Endothelial cell of umbilical vein (primary cell): ENCODE results near the gene F2. TPM values are rescaled to one million over a fixed set of nuclear protein-coding genes. Genes with fewer than 3 reads are reported as not detected.

ENCODE experiments used
- BruUV-seq: library from RNA; stranded (reverse); fragments of 400-500 nt; replicated peaks from 2 replicates; lab custom pipeline; 2021; lab: Mats Ljungman, UMichigan
- CTCF ChIA-PET: fragments of 300-600, 350-600 bp; sonication (Branson Sonifier 250); formaldehyde crosslinking; loops from one replicate; lab custom pipeline; 2021; ENCODE audit warnings: antibody characterized with exemption, inconsistent platforms; lab: Charles Lee
- POLR2A ChIA-PET: fragments of 300-600, 350-600 bp; sonication (Branson Sonifier 250); formaldehyde crosslinking; loops from one replicate; lab custom pipeline; 2021; ENCODE audit warnings: antibody characterized with exemption, inconsistent platforms; lab: Charles Lee
- DNase-seq: peaks from one replicate; pipeline ENCODE4 v3.0.0-alpha.2; 2011; ENCODE audit warnings: low read depth, low spot score
- FAIRE-seq: peaks from 2 replicates; lab custom pipeline; 2011; peaks lifted over from hg19 to GRCh38; lab: Jason Lieb, UNC
- H2AFZ ChIP-seq: 2 replicates; pipeline ENCODE4 v1.6.0; 2012; ENCODE audit warnings: low read depth, low read length, control low read depth, inconsistent platforms
- H3K27ac ChIP-seq: 2 replicates; pipeline ENCODE4 v1.5.1; 2011; ENCODE audit warnings: low read depth, mild to moderate bottlenecking, control low read depth, low read length, moderate library complexity; ENCODE audit not compliant: insufficient read depth
- H3K27me3 ChIP-seq, 2 experiments: 2 replicates each; pipeline versions ENCODE4 v1.6.0 to v1.6.1; 2011; ENCODE audit warnings: low read length in 2 of 2, mixed read lengths in 1 of 2; ENCODE audit not compliant: control insufficient read depth in 2 of 2, insufficient read depth in 2 of 2
- H3K36me3 ChIP-seq, 2 experiments: 2 replicates in 1 of 2; 3 replicates in 1 of 2; pipeline ENCODE4 v1.5.1; 2011; ENCODE audit warnings: low read length in 2 of 2, mild to moderate bottlenecking in 1 of 2, moderate library complexity in 1 of 2; ENCODE audit not compliant: control insufficient read depth in 2 of 2, insufficient read depth in 2 of 2; ENCODE audit errors: extremely low read depth in 1 of 2
- H3K4me1 ChIP-seq: 3 replicates; pipeline ENCODE4 v1.5.1; 2011; ENCODE audit warnings: mild to moderate bottlenecking, low read length; ENCODE audit not compliant: control insufficient read depth, insufficient read depth; ENCODE audit errors: extremely low read depth
- H3K4me2 ChIP-seq: 2 replicates; pipeline ENCODE4 v1.6.1; 2011; ENCODE audit warnings: low read length, control low read depth, mixed read lengths; ENCODE audit not compliant: insufficient read depth
- H3K4me3 ChIP-seq, 3 experiments: fragments of 200-600 bp in 1 of 3; sonication (generic), shearing (Covaris generic) in 1 of 3; replicated peaks in 1 of 3; 2 replicates each; pipeline ENCODE4 v1.5.1; 2011 to 2016; ENCODE audit warnings: control low read depth in 3 of 3, low read length in 3 of 3, mild to moderate bottlenecking in 2 of 3, inconsistent platforms in 1 of 3, low read depth in 1 of 3, moderate library complexity in 1 of 3; ENCODE audit not compliant: insufficient read depth in 1 of 3
- H3K79me2 ChIP-seq: 2 replicates; pipeline ENCODE4 v1.6.0; 2012; ENCODE audit warnings: low read length, inconsistent platforms; ENCODE audit not compliant: control insufficient read depth, insufficient read depth
- H3K9ac ChIP-seq: replicated peaks from 2 replicates; pipeline ENCODE3; 2011; ENCODE audit warnings: low read length, control low read depth; ENCODE audit not compliant: insufficient read depth; ENCODE audit errors: extremely low read depth
- H3K9me1 ChIP-seq: replicated peaks from 3 replicates; pipeline ENCODE4 v1.6.0; 2011; ENCODE audit warnings: mild to moderate bottlenecking, low read length; ENCODE audit not compliant: control insufficient read depth, insufficient read depth; ENCODE audit errors: extremely low read depth
- H3K9me3 ChIP-seq: replicated peaks from 2 replicates; pipeline ENCODE4 v1.5.1; 2012; ENCODE audit warnings: low read length, inconsistent platforms; ENCODE audit not compliant: control insufficient read depth, insufficient read depth
- H4K20me1 ChIP-seq: replicated peaks from 2 replicates; pipeline ENCODE3; 2011; ENCODE audit warnings: mild to moderate bottlenecking, low read length; ENCODE audit not compliant: control insufficient read depth, insufficient read depth; ENCODE audit errors: extremely low read depth
- EZH2 ChIP-seq: IDR thresholded peaks from 2 replicates; pipeline ENCODE4 v1.6.1; 2012; ENCODE audit warnings: borderline replicate concordance, low read depth, mild to moderate bottlenecking, moderate library complexity, low read length, inconsistent platforms; ENCODE audit not compliant: severe bottlenecking
- FOS ChIP-seq: IDR thresholded peaks from 2 replicates; pipeline ENCODE4 v1.6.1; 2011; ENCODE audit warnings: mild to moderate bottlenecking, low read length, moderate library complexity, borderline replicate concordance; ENCODE audit not compliant: insufficient read depth
- GATA2 ChIP-seq: IDR thresholded peaks from 2 replicates; pipeline ENCODE4 v1.7.0; 2011; ENCODE audit warnings: low read depth, mild to moderate bottlenecking, moderate library complexity, mixed read lengths, low read length; ENCODE audit not compliant: insufficient read length, insufficient read depth
- JUN ChIP-seq: IDR thresholded peaks from 2 replicates; pipeline ENCODE4 v1.6.1; 2011; ENCODE audit warnings: borderline replicate concordance, low read depth; ENCODE audit not compliant: insufficient read length, insufficient read depth
- MAX ChIP-seq: IDR thresholded peaks from 2 replicates; pipeline ENCODE4 v1.6.1; 2011; ENCODE audit not compliant: insufficient read depth, insufficient read length
- MYC ChIP-seq: IDR thresholded peaks from one replicate; pipeline ENCODE4 v1.6.1; 2011; ENCODE audit warnings: mild to moderate bottlenecking, low read depth, low read length
- POLR2A ChIP-seq: IDR thresholded peaks from 2 replicates; pipeline ENCODE4 v1.6.1; 2012; ENCODE audit warnings: low read depth, mild to moderate bottlenecking, control low read depth, low read length
- POLR2AphosphoS5 ChIP-seq: IDR thresholded peaks from 2 replicates; pipeline ENCODE4 v1.6.1; 2012; ENCODE audit warnings: low read depth, mild to moderate bottlenecking, control low read depth, low read length, moderate library complexity; ENCODE audit not compliant: insufficient read depth
- dilution Hi-C: fragments of 300-500 bp; cut with MboI; formaldehyde crosslinking; loops from one replicate; pipeline ENCODE4 v1.15.0; 2019; ENCODE audit warnings: low sequenced_read_pairs; ENCODE audit not compliant: extremely low pct_ligation_motif_present
- intact Hi-C: fragments of 100-400 bp; cut with micrococcal nuclease; formaldehyde crosslinking; loops from one replicate; pipeline ENCODE4 v1.10.0; 2022
- polyA plus RNA-seq, 4 experiments: library from polyadenylated mRNA; depleted of rRNA in 3 of 4; stranded (reverse) in 3 of 4; unstranded in 1 of 4; fragments of >200 nt; gene quantifications; 2 replicates each; pipeline versions ENCODE4 v1.2.1 to v1.2.3, GENCODE V29; 2011 to 2012; ENCODE audit warnings: missing spikeins in 1 of 4
- total RNA-seq: library from RNA; stranded (reverse); gene quantifications from 2 replicates; pipeline ENCODE4 v1.2.3, GENCODE V29; 2021
- TF ChIP-seq, protein P1 (sequence below), 2 donors: IDR thresholded peaks; 1 replicate in 1 of 2; 2 replicates in 1 of 2; pipeline ENCODE4 v1.5.1; 2011; ENCODE audit warnings: low read length in 2 of 2, mild to moderate bottlenecking in 2 of 2, moderate library complexity in 2 of 2, control low read depth in 1 of 2, inconsistent platforms in 1 of 2, low read depth in 1 of 2; ENCODE audit not compliant: insufficient read depth in 1 of 2; ENCODE audit errors: extremely low read depth in 1 of 2

The F2 gene
- total and polyA plus RNA-seq, 2 donors (not counting 3 experiments of a cell fraction or from before 2014, with no cell fraction given) = 0.04 TPM; not detected in 1

GRCh38 chr11:46769636-46770221 lies 50.7 kb downstream of the F2 start:
- no peak for TF ChIP-seq EZH2
- TF ChIP-seq, protein P1, sequence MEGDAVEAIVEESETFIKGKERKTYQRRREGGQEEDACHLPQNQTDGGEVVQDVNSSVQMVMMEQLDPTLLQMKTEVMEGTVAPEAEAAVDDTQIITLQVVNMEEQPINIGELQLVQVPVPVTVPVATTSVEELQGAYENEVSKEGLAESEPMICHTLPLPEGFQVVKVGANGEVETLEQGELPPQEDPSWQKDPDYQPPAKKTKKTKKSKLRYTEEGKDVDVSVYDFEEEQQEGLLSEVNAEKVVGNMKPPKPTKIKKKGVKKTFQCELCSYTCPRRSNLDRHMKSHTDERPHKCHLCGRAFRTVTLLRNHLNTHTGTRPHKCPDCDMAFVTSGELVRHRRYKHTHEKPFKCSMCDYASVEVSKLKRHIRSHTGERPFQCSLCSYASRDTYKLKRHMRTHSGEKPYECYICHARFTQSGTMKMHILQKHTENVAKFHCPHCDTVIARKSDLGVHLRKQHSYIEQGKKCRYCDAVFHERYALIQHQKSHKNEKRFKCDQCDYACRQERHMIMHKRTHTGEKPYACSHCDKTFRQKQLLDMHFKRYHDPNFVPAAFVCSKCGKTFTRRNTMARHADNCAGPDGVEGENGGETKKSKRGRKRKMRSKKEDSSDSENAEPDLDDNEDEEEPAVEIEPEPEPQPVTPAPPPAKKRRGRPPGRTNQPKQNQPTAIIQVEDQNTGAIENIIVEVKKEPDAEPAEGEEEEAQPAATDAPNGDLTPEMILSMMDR (IDR thresholded peaks at IDR 0.05; ENCODE audit: extremely low read depth in 1 of 2, insufficient read depth in 1 of 2, low read depth in 1 of 2, low read length in 2 of 2) = no peak
- no peak for TF ChIP-seq POLR2AphosphoS5
- TF ChIP-seq FOS = no peak
- TF ChIP-seq POLR2A = no peak
- TF ChIP-seq MYC = no peak
- TF ChIP-seq GATA2 = no peak
- no peak for TF ChIP-seq JUN
- no peak for TF ChIP-seq MAX
- FAIRE-seq = no peak

More at GRCh38 chr11:46769636-46770221, 50.7 kb downstream of the F2 start:
- H3K4me2 ChIP-seq = no peak overlapping the region
- dilution Hi-C loops (no loop called here), intact Hi-C loops (no loop called here)
- no peak overlapping the region for H2AFZ ChIP-seq
- DNase-seq = no peak
- ChIA-PET CTCF (interaction anchor here (1.4 kb wide), 1 partner anchor 17 kb away, joined by 4 read pairs; no protein-coding TSS in a partner anchor), POLR2A (no interaction called here)
- no peak overlapping the region for H3K9ac ChIP-seq
- H3K27ac ChIP-seq = no peak overlapping the region
- H3K4me1 ChIP-seq = no peaks in the 10 kb centered on the region
- H3K36me3 ChIP-seq = peaks cover 6 to 12% of the 10 kb centered on the region in 2 experiments
- H4K20me1 ChIP-seq = no peaks in the 10 kb centered on the region
- H3K9me1 ChIP-seq = no peaks in the 10 kb centered on the region
- H3K27me3 ChIP-seq = no peaks in the 10 kb centered on the region
- no peak overlapping the region for H3K4me3 ChIP-seq
- BruUV-seq = no TSS peak
- H3K9me3 ChIP-seq = no peaks in the 10 kb centered on the region
- no peaks in the 10 kb centered on the region for H3K79me2 ChIP-seq
